Measurements from ENCODE around the gene MRPL34. TPM values are rescaled to one million over a fixed set of nuclear protein-coding genes. Genes with fewer than 3 reads are reported as not detected.

Gene MRPL34
- total and polyA plus RNA-seq, 4 donors = 23.3 to 301 (median 140) TPM

DNA sequence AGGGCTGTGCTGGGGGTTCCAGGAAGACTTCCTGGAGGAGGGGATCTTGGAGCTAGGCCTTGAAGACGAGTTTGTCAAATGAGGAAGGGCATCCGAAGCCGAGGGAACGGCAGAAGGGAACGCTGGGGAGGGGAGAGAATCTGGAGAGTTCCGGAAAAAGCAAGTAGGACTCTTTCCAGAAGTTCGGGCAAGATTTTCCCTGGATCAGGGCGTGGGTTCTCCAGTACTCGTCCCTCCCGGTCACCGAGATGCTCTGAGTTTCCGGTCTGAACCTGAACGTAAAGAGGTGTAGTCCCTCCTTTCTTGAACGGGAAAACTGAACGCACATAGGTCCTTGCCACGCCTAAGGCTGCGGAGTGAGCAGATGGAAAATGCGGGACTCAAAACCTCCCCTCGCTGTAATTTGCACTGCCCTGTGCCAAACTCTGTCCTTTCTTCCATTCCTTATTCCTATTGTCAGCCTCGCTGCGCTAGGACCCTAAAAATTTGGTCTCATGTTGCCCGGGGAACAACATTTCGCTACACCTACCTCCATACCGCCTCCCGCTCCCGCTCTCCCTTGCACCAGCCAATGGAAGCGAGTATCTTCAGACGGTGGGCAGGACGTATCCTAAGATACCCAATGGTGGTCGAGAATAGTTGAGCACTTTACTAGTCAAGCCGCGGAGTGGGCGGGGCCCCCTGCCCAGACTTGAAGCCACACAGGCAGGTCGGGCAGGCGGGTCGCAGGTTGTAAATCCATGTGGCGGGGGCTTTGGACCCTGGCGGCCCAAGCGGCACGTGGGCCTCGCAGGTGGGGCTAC is 31.4 kb downstream of the MRPL34 start, which contains the start of gene GTPBP3:
Gene GTPBP3 (plus strand): TSS at position 682 of the 803 bp plus-strand sequence. CDS start 59 bp downstream, at position 741.
- H3K36me3 ChIP-seq (ENCODE audit: control insufficient read depth in 4 of 4, insufficient read depth in 3 of 4, low read depth in 1 of 4, low read length in 3 of 4) = no peaks in the 10 kb centered on the region
- TF ChIP-seq REST (IDR thresholded peaks at IDR 0.05) = peak; percentile 47
- peak; percentile 23 to 45 for TF ChIP-seq HNF4A (conservative IDR thresholded peaks at IDR 0.05)
- peak; percentile 77 to 89 for TF ChIP-seq GABPA (IDR thresholded peaks at IDR 0.05 in 1 of 2, conservative IDR thresholded peaks at IDR 0.05 in 1 of 2)
- peak; percentile 38 to 54 for TF ChIP-seq RXRA (IDR thresholded peaks at IDR 0.05)
- TF ChIP-seq YY1 (IDR thresholded peaks at IDR 0.05) = peak; percentile 94
- TF ChIP-seq, protein P1, sequence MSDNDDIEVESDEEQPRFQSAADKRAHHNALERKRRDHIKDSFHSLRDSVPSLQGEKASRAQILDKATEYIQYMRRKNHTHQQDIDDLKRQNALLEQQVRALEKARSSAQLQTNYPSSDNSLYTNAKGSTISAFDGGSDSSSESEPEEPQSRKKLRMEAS (IDR thresholded peaks at IDR 0.05) = no peak
- peak in 1 of 2 donors; percentile 18 for TF ChIP-seq EGR1 (IDR thresholded peaks at IDR 0.05; ENCODE audit: low read depth in 2 of 2)
- TF ChIP-seq FOXA1 (IDR thresholded peaks at IDR 0.05) = peak; percentile 48
- no peak for TF ChIP-seq FOXA2 (IDR thresholded peaks at IDR 0.05)
- no peak for TF ChIP-seq TAF1 (conservative IDR thresholded peaks at IDR 0.05)
- TF ChIP-seq JUND (IDR thresholded peaks at IDR 0.05) = peak; percentile 42 to 75
- peak; percentile 34 for TF ChIP-seq NR2F2 (IDR thresholded peaks at IDR 0.05)
- TF ChIP-seq RAD21 (IDR thresholded peaks at IDR 0.05) = peak in 1 of 2 donors; percentile 24
- TF ChIP-seq SP1 (IDR thresholded peaks at IDR 0.05) = peak; percentile 85
- no peak for TF ChIP-seq ATF3 (IDR thresholded peaks at IDR 0.05)
- H3K9me3 ChIP-seq (ENCODE audit: control insufficient read depth in 4 of 4, low read length in 3 of 4) = no peaks in the 10 kb centered on the region
- peaks cover 12 to 42% (median 29%) of the 10 kb centered on the region in 4 donors for H3K4me1 ChIP-seq (ENCODE audit: control insufficient read depth in 4 of 4, insufficient read depth in 4 of 4, low read length in 3 of 4)
- DNase-seq (ENCODE audit: low spot score) = peak; percentile 93
- peak within 1 kb of the TSS; percentile 59 to 98 (median 94) for H3K4me3 ChIP-seq (ENCODE audit: low read depth in 1 of 3, low read length in 3 of 3)
- H3K27ac ChIP-seq (ENCODE audit: low read depth in 1 of 2, low read length in 2 of 2) = peak within 1 kb of the TSS; percentile 84 to 91
- WGBS = under 1% methylated on average over 41 of the region's 41 CpGs
- H3K27me3 ChIP-seq (ENCODE audit: control insufficient read depth in 4 of 4, insufficient read depth in 4 of 4, low read length in 3 of 4) = no peaks in the 10 kb centered on the region
- peak within 1 kb of the TSS; percentile 75 to 83 for H3K9ac ChIP-seq (ENCODE audit: low read depth in 1 of 2, low read length in 2 of 2)

DNA sequence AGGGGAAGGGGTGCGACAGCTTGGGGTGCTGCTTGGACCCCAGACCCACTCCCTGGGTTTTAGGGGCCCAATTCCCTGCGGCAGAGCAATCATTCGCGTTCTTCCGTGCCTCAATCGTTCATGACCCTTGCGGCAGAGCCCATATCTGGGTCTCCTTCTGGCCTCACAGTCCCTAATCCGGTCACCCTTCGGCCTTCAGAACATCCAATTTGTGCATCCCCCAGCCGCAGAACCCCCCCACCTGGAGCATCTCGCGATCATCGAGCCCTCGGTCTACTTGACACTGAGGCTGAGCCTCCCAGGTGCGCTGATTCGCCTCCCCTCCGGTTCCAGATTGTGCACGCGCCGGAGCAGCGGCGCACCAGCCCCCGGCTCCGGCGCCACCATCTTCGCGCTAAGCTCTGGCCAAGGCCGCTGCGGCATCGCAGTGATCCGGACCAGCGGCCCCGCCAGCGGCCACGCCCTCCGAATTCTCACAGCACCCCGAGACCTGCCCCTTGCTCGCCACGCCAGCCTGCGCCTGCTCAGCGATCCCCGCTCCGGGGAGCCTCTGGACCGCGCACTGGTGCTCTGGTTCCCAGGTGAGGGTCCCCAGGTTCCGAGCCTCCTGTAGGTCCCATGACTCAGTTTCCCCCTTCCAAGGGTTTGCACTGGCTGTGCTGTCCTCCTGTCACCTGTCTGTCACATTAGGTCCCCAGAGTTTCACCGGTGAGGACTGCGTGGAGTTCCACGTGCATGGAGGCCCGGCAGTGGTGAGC is 32.2 kb downstream of the MRPL34 start:
- H3K4me1 ChIP-seq (ENCODE audit: control insufficient read depth in 4 of 4, insufficient read depth in 4 of 4, low read length in 3 of 4) = peaks cover 12 to 42% (median 29%) of the 10 kb centered on the region in 4 donors
- peak overlapping the region; percentile 59 to 98 (median 94) for H3K4me3 ChIP-seq (ENCODE audit: low read depth in 1 of 3, low read length in 3 of 3)
- peak overlapping the region; percentile 23 to 75 for H3K9ac ChIP-seq (ENCODE audit: low read depth in 1 of 2, low read length in 2 of 2)
- 15% methylated on average over 50 of the region's 50 CpGs for WGBS
- no peaks in the 10 kb centered on the region for H3K36me3 ChIP-seq (ENCODE audit: control insufficient read depth in 4 of 4, insufficient read depth in 3 of 4, low read depth in 1 of 4, low read length in 3 of 4)
- peak overlapping the region; percentile 50 to 91 for H3K27ac ChIP-seq (ENCODE audit: low read depth in 1 of 2, low read length in 2 of 2)
- H3K9me3 ChIP-seq (ENCODE audit: control insufficient read depth in 4 of 4, low read length in 3 of 4) = no peaks in the 10 kb centered on the region
- DNase-seq (ENCODE audit: low spot score) = peak; percentile 62
- no peaks in the 10 kb centered on the region for H3K27me3 ChIP-seq (ENCODE audit: control insufficient read depth in 4 of 4, insufficient read depth in 4 of 4, low read length in 3 of 4)
- no peak for TF ChIP-seq NR2F2 (IDR thresholded peaks at IDR 0.05)
- TF ChIP-seq, protein P1 (IDR thresholded peaks at IDR 0.05) = no peak
- no peak for TF ChIP-seq TAF1 (conservative IDR thresholded peaks at IDR 0.05)
- no peak for TF ChIP-seq RXRA (IDR thresholded peaks at IDR 0.05)
- no peak for TF ChIP-seq RAD21 (IDR thresholded peaks at IDR 0.05)
- no peak for TF ChIP-seq GABPA (IDR thresholded peaks at IDR 0.05 in 1 of 2, conservative IDR thresholded peaks at IDR 0.05 in 1 of 2)
- no peak for TF ChIP-seq FOXA2 (IDR thresholded peaks at IDR 0.05)
- TF ChIP-seq ZBTB33 (IDR thresholded peaks at IDR 0.05) = no peak
- TF ChIP-seq ATF3 (IDR thresholded peaks at IDR 0.05) = no peak
- TF ChIP-seq EGR1 (IDR thresholded peaks at IDR 0.05; ENCODE audit: low read depth in 2 of 2) = no peak
- no peak for TF ChIP-seq SP1 (IDR thresholded peaks at IDR 0.05)
- TF ChIP-seq HNF4G (IDR thresholded peaks at IDR 0.05) = no peak
- TF ChIP-seq CTCF (IDR thresholded peaks at IDR 0.05; ENCODE audit: low read depth, low read length, missing input control) = no peak
- no peak for TF ChIP-seq HNF4A (conservative IDR thresholded peaks at IDR 0.05)
